Dermis microvascular lymphatic vessel endothelial cell (primary cell): Measurements from ENCODE around the gene PLB1. TPM values are rescaled to one million over a fixed set of nuclear protein-coding genes. Genes with fewer than 3 reads are reported as not detected.
A peak's percentile ranks its signal among the peaks of the same experiment; 100 is the strongest.
"Not testable (repeated sequence)": the region's sequence is repeated elsewhere in the genome, so short reads cannot be mapped to it uniquely, and the experiment has no call there.

Source experiments
- DNase-seq, 2 donors: peaks; one replicate each; pipeline versions ENCODE4 v3.0.0 to v3.0.0-alpha.2; 2010; ENCODE audit warnings: low read depth in 2 of 2
- total RNA-seq: library from RNA; depleted of rRNA; stranded (reverse); fragments of >200 nt; gene quantifications from 2 replicates; pipeline ENCODE4 v1.2.1, GENCODE V29; 2014

Gene PLB1
- total RNA-seq, 1 donor from 2014 or later: 0.26 TPM

- DNase-seq: no peak
These were observed 26.6 kb upstream of the PLB1 start for GRCh38 chr2:28469304-28469703.

GRCh38 chr2:28469947-28470535 lies 25.8 kb upstream of the PLB1 start:
- no peak for DNase-seq

GRCh38 chr2:28470759-28471158 lies 25.1 kb upstream of the PLB1 start:
- no peak for DNase-seq

GRCh38 chr2:28471214-28471613 lies 24.6 kb upstream of the PLB1 start:
- no peak for DNase-seq

GRCh38 chr2:28471701-28472236 lies 24.1 kb upstream of the PLB1 start:
- no peak for DNase-seq

- DNase-seq: not testable (repeated sequence)
These were observed 23.2 kb upstream of the PLB1 start for GRCh38 chr2:28472641-28473040.

GRCh38 chr2:28475088-28475595 lies 20.7 kb upstream of the PLB1 start:
- DNase-seq: no peak

GRCh38 chr2:28477087-28477486 lies 18.8 kb upstream of the PLB1 start:
- DNase-seq: no peak

- no peak for DNase-seq
These were observed 18.2 kb upstream of the PLB1 start for GRCh38 chr2:28477645-28478044.

GRCh38 chr2:28480403-28481049 lies 15.3 kb upstream of the PLB1 start:
- no peak for DNase-seq

GRCh38 chr2:28481905-28482304 lies 14.0 kb upstream of the PLB1 start:
- DNase-seq: no peak

- no peak for DNase-seq
These were observed 11.0 kb upstream of the PLB1 start for GRCh38 chr2:28484835-28485234.

- DNase-seq: no peak
These were observed 9.3 kb upstream of the PLB1 start for GRCh38 chr2:28486526-28486925.

- no peak for DNase-seq
These were observed 8.6 kb upstream of the PLB1 start for GRCh38 chr2:28487258-28487657.

GRCh38 chr2:28488083-28488830 lies 7.6 kb upstream of the PLB1 start:
- DNase-seq: no peak

GRCh38 chr2:28488858-28489575 lies 6.8 kb upstream of the PLB1 start:
- no peak for DNase-seq

- peak in 1 of 2 donors; percentile 33 for DNase-seq
These were observed 5.3 kb upstream of the PLB1 start for GRCh38 chr2:28490558-28490957.

- no peak for DNase-seq
These were observed 3.6 kb upstream of the PLB1 start for GRCh38 chr2:28492282-28492681.

GRCh38 chr2:28493636-28494035 lies 2.2 kb upstream of the PLB1 start:
- DNase-seq: no peak

- no peak for DNase-seq
These were observed 921 bp downstream of the PLB1 start for GRCh38 chr2:28496781-28497180.

GRCh38 chr2:28497206-28497605 lies 1.3 kb downstream of the PLB1 start:
- no peak for DNase-seq

GRCh38 chr2:28499282-28499681 lies 3.4 kb downstream of the PLB1 start:
- no peak for DNase-seq
